HG03066 (cell line): ENCODE data around the gene OVOL3.
"Not testable (repeated sequence)": the region's sequence is repeated elsewhere in the genome, so short reads cannot be mapped to it uniquely, and the experiment has no call there.

Source experiments
- ATAC-seq: cut with Tn5 transposase; IDR thresholded peaks from one replicate; pipeline ENCODE4 v1.9.1; 2021; ENCODE audit warnings: low read depth; ENCODE audit not compliant: unreplicated experiment

OVOL3 gene

GRCh38 chr19:36110487-36111199, at the start of gene OVOL3:
Gene OVOL3, plus strand, starts transcription at chr19:36111143. Its CDS starts 60 bp downstream, at chr19:36111203.
- no peak for ATAC-seq

GRCh38 chr19:36061367-36061766, 49.6 kb upstream of the OVOL3 start:
- ATAC-seq, result no peak

DNA sequence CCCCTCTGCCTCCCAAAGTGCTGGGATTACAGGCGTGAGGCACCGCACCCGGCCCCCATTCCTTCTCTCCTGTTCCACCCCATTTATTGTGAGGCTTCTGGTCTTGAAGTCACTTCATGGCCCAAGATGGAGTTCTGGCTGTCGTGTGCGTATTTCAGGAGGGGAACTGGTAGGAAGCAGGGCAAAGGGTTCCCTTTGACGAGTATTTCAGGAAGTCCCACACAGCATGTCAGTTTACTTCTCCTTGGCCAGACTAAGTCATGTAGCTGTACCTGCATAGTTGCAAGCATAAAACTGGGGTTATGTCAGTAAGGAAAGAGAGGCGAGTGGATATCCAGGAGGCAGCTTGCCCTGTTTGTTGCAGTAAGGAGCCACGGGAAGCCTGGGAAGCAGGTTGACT, 46.1 kb upstream of the OVOL3 start:
- ATAC-seq, result no peak

DNA sequence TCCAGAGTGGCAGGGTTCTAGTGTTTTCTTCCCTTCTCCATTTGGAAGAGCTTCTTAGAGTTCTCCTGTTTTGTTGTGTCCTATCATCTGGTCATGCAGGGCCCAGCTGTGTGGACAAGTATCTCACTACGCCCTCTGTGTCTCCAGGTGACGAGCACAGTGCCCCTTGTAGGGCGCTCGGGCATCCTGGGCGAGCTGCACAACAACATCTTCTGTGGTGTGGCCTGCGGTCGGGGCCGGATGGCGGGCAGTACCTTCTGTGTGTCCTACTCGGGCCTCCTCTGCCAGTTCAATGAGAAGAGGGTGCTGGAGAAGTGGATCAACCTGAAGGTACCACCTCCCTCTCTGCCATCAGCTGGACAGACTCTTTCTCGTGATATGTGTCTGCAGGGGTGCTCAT, 43.3 kb upstream of the OVOL3 start:
- ATAC-seq, result no peak

GRCh38 chr19:36068810-36069499, 42.0 kb upstream of the OVOL3 start:
- ATAC-seq, result not testable (repeated sequence)

DNA sequence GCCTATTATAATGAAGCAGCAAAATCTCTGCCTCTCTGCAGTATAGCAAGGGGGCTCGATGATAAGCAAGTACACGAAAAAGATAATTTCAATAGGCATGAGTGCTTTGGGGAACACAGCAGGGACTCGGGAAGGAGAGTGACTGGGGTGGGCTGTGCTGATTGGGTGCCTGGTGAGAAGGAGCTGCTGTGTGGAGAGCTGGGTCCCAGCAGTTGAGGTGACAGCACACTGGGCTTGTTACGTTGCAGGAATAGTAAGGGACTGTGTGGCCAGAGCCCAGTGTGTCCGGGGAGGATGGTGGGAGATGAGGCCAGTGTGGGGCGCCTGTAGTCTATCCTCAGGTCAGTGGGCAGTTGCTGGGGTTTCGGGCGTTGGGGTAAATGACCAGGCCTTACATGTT, 38.9 kb upstream of the OVOL3 start:
- ATAC-seq, result no peak

DNA sequence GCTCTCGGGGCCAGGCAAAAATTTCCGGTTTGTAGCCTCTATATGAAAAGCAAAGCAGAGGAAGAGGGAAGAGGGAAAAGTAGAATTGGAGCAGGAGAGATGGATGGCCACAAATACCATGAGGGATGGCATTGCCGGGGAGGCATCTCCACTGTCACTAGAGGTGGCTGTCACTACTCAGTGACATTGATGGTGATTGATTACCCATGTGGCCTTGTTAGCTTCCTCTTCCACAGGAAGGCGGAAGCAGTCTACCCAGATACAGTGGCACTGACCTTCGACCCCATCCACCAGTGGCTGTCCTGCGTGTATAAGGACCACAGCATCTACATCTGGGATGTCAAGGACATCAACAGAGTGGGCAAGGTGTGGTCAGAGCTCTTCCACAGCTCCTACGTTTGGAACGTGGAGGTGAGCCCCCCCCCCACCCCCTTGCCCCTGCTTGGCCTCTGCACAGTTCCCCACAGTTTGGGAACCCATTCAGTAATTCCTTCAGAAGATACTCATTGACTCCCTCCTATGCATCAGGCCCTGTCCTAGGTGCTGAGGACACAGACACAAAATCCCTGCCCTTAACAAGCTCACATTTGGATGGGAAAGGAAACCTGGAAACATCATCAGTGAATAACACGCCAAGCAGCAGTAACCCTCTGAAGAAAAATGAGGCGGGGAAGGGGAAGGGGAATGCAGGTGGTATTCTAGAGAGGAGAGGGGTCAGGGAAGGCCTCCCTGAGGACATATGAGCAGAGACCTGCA, 37.6 kb upstream of the OVOL3 start:
- no peak for ATAC-seq

GRCh38 chr19:36079389-36079945, 31.5 kb upstream of the OVOL3 start:
- no peak for ATAC-seq

- ATAC-seq, result no peak
These were observed 29.6 kb upstream of the OVOL3 start for GRCh38 chr19:36081385-36081784.

- no peak for ATAC-seq
These were observed 29.0 kb upstream of the OVOL3 start for GRCh38 chr19:36081894-36082293.

DNA sequence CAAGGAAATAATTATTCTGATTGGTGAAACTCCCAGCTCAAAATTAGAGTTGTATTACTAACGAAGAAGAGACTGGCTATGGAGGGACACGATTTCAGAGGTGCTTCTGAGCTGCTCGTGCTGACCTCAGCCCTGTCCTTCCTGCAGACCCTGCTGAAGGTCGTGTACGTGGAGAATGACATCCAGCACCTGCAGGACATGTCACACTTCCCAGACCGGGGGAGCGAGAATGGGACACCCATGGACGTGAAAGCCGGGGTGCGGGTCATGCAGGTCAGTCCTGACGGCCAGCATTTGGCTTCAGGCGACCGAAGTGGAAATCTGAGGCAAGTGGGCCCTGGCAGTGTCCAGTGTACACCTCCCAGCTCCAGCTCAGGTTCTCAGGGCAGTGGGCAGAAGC, 28.0 kb upstream of the OVOL3 start:
- no peak for ATAC-seq

DNA sequence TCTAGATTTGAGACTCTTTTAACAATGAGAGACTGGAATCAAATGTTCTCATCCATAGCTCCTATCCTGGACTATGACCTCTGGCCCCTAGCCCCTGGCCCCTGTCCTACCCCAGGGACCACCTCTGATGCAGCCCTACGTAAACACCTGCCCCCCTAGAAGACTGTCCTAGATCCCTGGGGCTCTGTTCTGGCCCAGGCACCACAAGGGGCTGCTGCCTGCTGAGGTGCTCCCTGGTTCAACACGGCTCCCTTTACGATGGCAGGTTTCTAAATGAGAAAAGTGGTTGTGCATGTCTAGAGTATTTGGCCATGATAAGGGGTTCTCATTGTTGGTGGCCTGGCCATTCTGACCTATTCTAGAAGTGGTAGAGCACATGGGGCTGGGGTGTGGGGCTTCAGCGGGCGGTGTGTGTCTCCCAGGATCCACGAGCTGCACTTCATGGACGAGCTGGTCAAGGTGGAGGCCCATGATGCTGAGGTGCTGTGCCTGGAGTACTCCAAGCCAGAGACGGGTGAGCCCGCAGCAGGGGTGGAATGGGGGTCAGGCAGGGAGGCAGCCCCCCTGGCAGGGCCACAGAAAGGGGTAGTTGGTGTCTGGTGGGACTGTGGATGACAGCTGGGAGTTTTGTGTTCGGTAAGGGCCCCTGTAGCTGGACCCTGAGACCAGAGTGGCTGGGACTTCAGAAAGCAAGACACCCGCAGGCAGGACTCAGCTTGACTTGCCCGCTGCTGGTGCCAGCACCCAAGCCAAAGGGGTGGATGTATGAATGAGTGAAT, 26.5 kb upstream of the OVOL3 start:
- ATAC-seq, result no peak

GRCh38 chr19:36086326-36086725, 24.6 kb upstream of the OVOL3 start:
- no peak for ATAC-seq

- ATAC-seq, result no peak
These were observed 21.1 kb upstream of the OVOL3 start for GRCh38 chr19:36089847-36090246.

DNA sequence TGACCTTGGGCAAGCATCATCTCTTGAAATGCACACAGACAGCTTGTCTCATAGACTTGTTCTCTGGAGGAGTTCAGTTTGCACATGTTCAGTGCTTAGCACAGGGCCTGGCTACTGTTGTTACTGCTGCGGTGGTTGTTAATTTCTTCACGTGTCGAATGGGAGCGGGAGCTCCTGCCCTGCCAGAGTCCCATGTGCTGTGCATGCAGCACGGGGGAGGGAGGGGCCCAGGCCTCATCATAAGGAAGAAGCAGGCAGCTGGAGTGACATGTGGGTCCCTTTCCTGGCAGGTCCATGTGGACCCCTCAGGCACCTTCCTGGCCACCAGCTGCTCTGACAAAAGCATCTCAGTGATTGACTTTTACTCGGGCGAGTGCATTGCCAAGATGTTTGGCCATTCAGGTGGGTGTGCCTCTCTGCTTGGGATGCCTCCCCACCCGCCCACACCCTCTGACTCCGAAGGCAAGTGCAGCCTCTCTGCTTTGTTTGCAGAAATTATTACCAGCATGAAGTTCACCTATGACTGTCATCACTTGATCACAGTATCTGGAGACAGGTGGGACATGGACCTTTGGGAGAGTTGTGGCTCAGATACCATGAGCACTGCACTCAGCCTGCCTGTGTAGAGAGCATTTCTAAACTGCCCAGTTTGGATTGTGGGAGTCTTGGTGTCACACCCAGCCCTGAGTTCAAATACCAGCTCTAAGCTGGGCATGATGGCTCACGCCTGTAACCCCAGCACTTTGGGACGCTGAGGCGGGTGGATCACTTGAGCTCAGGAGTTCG, 19.8 kb upstream of the OVOL3 start:
- ATAC-seq, result no peak

GRCh38 chr19:36092566-36092965, 18.4 kb upstream of the OVOL3 start:
- no peak for ATAC-seq

- no peak for ATAC-seq
These were observed 17.7 kb upstream of the OVOL3 start for GRCh38 chr19:36093146-36093662.

- no peak for ATAC-seq
These were observed 17.3 kb upstream of the OVOL3 start for GRCh38 chr19:36093687-36094086.

DNA sequence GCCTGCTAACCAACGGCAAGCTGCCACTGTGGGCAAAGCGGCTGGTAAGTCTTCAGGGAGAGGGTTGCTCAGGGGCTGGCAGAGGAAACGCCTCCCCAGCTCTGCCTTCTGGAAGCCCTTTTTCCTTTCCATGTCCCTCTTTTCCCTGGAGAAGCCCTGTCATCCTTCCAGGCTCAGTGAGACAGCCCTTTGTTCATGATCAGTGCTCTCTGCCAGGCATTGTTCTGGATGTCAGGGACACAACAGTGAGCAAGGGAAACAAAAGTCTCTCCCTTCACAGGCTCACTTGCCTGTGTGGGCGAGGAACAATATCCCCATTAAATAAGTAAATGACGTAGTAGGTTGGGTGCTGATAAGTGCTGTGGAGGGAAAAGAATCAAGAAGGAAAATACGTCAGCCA, 13.9 kb upstream of the OVOL3 start:
- ATAC-seq, result no peak
